Stimulated activated CD4-positive, alpha-beta T cell treated with anti-CD3 and anti-CD28 coated beads, Interleukin-15, amount 100 ng/mL, for 24 hours (primary cell): Measurements from ENCODE around the gene CLIC4.
"Not testable (repeated sequence)": the region's sequence is repeated elsewhere in the genome, so short reads cannot be mapped to it uniquely, and the experiment has no call there.

Experiments
- DNase-seq: peaks from one replicate; pipeline ENCODE4 v3.0.0-alpha.2; 2020

CLIC4 gene

DNA sequence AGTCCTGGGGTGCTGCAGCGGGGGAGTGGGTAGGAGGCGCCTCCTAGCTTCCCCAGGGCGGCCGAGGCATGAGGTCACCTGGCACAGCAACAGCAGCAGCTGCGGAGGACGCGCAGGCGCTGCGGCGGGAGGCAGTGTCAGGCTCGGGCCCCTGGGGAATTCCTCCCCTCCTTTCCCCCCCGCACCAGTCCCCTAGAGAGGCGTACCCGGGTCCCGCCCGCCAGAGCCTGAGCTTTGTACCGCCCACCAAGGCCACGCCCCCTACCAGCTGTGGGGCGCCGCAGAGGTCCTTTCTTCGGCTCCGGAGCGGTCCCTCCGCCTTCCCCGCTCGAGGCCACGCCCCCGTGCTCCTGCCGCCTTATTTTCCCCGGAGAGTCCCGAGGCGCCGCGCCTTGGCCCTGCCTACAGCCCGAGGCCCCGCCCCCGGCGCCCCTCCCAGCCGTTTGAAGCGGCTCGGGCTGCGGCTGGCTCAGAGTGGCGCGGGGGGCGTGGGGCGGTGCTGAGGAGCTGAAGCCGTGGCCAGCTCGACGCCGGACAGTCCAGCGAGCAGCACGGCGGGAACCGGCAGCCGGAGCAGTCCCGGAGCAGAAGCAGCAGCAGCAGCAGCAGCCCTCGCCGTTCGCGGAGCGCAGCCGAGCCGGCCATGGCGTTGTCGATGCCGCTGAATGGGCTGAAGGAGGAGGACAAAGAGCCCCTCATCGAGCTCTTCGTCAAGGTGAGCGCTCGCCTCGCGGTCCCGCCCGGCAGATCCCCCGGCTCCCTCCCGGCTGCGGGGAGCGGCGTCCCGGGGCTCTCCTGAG, at the start of gene CLIC4:
Gene CLIC4 (plus strand): TSS at position 537 of the 800 bp plus-strand sequence. CDS start 107 bp downstream, at position 644.
- DNase-seq, result peak; percentile 100

DNA sequence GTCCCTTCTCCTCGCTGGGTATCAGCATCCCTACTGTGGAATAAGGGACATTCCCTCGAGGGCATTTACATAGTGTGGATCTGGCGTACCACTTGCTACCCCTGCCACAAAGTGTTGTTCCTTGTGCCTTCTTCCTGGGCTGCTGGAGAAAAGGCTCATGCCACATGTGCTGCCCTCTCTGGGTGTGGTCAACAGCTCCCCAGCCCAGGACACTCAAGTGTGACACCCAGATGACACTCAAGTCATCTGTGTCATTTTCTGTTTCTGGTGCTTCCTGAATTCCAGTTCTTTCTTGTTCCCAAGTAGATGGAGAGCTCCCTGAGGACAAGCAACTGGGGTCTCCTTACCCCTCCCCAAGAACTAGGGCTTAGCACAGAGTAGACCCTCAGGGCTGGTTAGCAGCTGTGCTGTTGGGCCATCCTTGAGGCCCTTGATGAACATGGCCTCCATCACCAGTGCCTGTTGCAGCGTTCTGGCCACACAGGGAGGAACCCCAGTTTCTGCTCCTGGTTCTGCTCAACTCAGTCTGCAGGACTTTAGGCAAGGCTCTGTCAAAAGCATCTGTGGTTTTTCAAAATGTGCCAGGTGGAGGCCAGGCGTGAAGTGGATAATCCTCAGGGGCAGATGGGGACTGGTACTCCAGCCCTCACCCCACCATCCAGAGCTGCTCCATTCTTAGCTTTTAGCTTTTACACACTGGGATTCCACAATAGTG, 49.0 kb upstream of the CLIC4 start:
- DNase-seq, result no peak

DNA sequence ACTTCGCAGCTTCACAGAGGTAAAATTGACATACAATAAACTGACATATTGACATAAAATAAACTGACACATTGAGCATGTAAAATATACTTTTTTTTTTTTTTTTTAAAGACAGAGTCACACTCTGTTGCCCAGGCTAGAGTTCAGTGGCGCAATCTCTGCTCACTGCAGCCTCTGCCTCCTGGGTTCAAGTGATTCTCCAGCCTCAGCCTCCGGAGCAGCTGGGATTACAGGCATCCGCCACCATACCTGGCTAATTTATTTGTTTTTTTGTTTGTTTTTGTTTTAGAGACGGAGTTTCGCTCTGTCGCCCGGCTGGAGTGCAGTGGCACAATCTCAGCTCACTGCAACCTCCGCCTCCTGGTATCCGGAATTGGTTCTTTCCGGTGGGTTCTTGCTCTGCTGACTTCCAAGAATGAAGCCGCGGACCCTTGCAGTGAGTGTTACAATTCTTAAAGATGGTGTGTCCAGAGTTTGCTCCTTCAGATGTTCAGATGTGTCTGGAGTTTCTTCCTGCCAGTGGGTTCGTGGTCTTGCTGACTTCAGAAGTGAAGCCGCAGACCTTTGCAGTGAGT, 48.4 kb upstream of the CLIC4 start:
- DNase-seq, result no peak

DNA sequence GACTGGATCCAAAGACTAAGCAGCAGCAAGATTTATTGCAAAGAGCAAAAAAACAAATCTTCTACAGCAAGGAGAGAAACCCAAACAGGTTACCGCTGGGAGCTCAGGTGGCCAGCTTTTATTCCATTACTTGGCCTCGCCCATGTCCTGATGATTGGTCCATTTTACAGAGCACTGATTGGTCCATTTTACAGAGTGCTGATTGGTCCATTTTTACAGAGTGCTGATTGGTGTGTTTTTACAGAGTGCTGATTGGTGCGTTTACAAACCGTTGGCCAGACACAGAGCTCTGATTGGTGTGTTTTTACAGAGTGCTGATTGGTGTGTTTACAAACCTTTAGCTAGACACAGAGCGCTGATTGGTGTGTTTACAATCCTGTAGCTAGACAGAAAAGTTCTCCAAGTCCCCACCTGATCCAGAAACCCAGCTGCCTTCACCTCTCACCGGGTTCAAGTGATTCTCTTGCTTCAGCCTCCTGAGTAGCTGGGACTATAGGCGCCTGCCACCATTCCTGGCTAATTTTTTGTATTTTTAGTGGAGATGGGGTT, 47.7 kb upstream of the CLIC4 start:
- not testable (repeated sequence) for DNase-seq

DNA sequence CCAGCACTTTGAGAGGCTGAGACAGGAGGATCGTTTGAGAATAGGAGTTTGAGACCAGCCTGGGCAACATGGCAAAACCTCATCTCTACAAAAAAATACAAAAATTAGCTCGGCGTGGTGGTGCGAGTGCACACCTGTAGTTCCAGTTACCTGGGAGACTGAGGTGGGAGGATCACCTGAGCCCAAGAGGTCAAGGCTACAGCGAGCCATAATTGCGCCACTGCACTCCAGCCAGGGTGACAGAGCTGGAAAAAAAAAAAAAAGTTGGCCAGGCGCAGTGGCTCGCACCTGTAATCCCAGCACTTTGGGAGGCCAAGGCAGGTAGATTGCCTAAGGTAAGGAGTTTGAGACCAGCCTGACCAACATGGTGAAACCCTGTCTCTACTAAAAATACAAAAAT, 46.9 kb upstream of the CLIC4 start:
- not testable (repeated sequence) for DNase-seq

DNA sequence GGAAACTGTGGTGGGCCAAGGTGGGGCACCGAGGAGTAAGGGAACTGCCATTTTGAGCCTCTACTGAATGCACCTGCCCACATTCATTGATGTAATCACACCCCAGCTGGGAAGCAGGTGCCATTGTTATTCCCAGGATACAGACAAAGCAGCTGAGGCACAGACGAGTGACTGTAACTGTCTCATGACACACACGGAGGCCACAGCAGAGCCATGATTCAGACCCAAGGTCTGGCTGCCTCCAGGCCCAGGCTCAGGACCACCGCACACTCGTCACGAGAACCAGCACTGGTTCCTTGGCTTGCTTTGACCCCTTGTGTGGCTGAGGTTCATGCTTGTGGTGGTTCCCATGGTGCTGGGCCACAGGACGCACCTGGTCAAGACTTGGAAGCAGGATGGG, 45.6 kb upstream of the CLIC4 start:
- no peak for DNase-seq

DNA sequence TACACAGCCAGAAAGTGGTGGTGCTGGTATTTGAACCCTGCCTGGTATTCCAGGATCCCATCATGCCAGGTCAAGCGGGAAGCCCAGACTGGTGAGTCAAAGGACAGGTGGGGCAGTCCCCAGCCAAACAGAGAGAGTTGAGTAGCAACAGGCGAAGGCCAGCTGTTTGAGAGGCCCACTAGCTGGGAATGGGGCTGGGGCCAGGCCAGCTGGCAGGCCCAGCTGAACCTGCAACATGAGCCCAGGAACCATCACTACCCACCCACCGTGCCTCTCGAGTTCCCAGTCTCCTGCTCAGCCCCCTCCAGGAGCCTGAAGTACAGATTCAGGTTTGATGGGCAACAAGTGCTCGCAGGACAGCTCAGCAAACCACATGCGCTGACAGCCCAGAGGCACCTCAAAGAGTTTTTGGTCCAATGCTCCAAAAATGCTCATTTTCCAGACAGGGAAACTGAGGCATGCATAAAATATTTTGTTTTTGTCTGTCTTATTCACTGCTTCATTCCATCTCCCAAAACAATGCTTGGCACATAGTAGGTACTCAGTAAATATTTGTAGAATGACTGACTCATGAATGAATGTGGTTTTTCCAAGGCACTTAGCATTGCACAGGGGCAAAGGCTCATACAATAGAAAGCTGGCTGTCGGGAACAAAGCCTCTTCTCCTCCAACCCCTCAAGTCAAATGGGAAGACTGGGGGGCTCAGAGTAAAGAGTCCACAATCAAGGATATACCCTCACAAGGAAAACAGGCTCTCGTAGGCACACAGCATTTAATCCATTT, 42.5 kb upstream of the CLIC4 start:
- DNase-seq, result no peak

DNA sequence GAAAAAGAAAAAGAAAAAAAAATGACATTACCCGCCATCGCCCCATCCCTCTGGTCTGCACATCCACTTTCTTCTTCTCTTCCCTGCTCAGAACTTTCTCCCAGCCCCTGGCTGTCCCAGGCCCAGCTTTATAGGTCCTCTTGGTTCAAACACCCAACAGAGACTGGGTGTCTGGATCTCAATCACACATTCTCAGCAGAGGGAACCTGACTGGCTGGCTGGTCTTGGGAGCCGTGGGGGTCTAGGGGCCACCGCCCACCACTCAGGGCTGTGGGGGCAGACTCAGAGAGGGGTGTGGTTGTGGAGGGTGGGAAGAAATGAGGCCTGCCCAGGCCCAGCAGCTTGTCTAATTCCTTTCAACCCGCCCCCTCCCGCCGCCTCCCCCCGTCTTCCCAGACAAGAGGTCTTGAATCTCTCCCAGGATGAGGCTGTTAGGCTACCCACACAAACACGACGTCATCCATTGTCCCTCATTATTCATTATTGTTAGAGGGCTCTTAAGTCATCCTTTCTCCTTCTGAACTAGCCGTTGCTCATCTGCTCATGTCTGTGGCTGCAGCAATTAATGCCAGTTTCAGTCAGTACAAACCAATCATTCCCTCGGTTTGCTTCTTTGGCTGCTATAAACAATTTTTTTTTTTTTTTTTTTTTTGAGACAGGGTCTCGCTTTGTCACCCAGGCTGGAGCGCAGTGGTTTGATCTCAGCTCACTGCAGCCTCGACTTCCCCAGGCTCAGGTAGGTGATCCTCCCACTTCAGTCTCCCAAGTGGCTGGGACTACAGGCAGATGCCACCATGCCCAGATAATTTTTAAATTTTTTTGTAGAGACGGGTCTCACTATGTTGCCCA, 40.6 kb upstream of the CLIC4 start:
- DNase-seq, result no peak

DNA sequence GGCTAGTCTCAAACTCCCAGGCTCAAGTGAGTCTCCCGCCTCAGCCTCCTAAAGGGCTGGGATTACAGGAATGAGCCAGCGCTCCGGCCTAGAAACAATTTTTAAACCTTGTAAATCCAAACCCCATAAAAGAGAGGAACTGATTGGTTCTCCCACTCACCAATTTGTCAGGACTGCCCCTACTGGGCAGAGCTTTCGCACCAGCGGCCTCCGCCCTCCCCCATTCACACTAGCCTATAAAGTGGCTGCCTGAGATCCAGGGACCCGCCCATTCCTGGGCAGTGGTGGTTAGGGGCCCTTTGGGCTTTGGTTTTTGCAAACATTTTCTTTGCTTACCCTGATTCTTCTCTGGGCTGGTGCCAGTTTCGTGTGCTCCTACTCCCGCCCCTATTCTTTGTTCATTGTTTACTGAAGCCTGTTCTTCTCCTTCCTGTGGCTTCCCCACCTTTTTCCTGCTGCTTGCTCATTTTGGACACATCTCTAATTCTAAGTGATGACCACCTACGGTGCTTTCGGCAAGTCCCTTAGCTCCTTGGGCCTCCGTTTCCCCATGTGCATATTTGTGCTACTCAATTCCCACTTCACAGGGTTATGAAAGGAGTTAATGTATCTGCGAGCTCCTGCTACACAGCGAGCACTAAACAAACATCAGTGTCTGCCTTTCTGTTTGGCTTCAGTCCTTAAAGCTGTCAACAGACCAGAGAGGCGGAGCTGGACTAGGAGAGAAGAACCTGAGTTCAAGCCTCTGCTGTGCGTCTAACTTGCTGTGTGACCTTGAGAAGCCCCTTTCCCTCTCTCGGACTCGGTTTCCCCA, 39.8 kb upstream of the CLIC4 start:
- DNase-seq, result peak; percentile 43

DNA sequence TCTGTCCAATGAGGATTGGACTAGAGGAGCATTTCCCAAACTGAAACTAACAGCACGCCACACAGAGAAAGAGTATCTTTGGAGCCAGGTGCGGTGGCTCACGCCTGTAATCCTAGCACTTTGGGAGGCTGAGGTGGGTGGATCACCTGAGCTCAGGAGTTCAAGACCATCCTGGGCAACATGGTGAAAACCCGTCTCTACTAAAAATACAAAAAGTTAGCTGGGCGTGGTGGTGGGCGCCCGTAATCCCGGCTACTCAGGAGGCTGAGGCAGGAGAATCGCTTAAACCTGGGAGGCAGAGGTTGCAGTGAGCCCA, 39.2 kb upstream of the CLIC4 start:
- not testable (repeated sequence) for DNase-seq

DNA sequence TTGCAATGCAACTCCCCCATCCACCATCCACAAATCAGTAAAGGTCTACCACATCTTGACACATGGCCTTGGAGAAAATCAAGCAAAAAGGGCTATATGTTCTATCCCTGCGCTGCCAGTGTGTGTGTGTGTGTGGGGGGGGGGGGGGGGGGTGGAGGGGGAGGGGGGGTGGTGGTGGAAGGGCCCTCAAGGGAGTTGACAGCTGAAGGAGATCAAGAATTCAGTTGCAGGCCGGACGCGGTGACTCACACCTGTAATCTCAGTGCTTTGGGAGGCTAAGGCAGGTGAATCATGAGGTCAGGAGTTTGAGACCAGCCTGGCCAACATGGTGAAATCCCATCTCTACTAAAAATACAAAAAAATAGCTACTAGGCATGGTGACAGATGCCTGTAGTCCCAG, 37.6 kb upstream of the CLIC4 start:
- no peak for DNase-seq

DNA sequence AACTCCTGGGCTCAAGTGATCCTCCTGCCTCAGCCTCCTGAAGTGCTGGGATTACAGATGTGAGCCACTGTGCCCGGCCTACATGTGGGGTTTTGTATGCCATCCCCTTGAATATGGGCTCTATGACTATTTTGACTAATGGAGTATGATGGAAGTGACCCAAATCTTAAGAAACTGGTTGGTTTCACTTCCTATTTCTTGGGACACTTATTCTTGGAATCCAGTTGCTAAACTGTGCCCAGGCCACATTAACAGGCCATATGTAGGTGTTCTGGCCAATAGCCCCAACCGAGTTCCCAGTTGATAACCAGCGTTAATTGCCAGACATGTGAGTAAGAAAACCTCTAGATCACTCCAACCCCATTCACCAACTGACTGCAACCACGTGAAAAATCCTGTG, 36.3 kb upstream of the CLIC4 start:
- no peak for DNase-seq

DNA sequence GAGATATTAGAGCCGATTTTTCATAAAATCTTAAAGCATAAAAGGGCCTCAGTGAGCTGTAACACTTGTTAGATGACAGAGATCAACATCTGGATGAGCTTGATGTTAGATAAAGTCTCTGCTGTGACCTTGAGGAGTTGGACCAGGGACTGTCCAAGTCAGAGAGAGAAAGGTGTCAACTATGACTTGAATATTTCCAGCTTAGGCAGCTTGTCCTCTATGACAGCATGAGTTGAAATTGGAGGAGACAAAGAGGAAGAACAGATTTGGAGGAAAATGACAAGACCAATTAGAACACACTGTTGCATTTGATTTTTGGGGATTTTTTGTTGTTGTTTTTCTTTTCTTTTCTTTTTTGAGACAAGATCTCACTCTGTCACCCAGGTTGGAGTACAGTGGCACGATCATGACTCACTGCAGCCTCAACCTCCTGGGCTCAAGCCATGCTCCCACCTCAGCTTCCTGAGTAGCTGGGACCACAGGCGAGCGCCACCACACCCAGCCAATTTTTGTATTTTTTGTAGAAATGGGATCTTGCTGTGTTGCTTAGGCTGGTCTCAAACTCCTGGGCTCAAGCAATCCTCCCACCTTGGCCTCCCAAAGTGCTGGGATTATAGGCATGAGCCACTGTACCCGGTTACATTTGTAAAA, 35.3 kb upstream of the CLIC4 start:
- no peak for DNase-seq

DNA sequence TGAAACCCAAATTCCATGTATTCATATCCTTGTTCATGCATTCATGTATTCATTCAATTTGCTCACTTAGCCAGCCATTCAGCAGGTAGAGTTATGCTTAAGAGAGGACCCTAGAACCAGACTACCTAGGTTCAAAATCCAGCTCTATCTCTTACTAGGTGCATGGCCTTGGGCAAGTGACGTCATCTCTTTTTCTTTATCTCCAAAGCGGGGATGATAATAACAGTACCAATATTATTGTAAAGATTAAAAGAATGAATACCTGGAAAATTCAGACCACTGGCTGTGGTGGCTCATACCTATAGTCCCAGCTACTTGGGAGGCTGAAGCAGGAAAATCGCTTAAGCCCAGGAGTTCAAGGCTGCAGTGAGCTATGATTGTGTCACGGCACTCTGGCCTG, 33.9 kb upstream of the CLIC4 start:
- no peak for DNase-seq

DNA sequence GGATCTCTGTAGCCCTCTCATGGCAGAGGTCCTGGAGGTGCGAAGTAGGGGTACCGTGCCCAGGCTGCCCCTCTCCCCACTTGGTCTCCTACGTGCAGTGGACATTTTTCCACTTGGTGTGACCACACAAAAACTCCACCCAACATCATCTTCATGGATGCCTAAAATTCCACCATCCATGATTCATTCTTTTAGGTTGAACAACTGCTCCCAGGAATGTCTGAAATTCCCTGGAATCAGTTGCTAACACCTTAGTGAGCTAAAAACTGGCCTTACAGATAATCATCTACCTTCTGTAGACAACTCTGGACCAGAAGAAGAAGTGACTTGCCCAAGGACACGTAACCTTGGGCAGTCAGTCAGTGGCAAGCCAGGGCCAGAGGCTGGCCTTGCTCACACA, 32.1 kb upstream of the CLIC4 start:
- no peak for DNase-seq

DNA sequence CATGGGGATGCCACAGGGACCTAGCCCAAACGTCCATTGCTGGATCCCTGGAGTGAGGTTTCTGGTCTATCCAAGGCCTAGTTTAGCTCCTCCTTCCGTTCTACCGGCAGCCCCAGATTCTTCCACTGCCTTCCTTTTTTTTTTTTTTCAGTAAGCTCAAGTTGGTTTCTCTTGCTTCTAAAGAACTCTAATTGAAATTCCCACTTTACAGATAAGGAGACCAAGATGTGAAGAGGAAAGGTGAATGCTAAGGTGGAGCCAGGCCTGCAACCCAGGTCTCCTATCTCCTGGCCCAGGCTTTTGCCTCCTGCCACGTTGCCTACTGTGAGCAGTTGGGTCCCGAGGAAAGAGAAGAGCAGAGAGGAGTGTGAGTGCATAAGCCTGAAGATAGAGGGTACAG, 31.5 kb upstream of the CLIC4 start:
- no peak for DNase-seq

DNA sequence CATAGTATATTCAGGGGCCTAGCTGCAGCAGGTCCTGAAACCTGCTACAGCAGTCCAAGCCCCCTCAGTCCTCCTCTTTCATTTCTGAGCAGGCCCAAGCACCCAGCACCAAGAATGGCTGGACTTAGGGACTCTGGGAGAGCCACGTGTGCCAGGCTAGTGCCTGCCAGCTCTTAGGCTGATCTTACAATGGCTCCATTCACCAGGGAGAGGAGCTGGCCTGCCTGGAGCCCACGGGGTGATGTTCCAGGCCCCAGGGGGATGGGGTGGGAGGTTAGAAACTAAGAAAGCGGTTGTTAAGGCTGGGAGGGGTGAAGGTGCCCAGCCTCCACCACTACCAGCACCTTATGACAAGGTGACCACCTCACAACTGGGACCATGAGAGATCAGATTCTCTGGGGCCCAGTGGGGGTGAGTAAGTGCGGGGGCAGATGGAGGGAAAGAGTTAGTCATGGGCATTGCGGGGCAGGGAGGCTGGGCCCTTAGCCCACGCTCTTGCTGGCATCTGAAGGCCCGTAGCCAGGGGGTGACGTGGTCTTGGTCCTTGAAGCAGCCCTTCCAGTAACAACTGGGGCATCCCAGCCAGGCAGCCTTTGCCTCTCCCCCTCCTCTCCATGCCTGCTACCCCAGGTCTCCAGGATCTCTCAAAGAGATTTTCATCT, 30.3 kb upstream of the CLIC4 start:
- DNase-seq, result peak; percentile 35

DNA sequence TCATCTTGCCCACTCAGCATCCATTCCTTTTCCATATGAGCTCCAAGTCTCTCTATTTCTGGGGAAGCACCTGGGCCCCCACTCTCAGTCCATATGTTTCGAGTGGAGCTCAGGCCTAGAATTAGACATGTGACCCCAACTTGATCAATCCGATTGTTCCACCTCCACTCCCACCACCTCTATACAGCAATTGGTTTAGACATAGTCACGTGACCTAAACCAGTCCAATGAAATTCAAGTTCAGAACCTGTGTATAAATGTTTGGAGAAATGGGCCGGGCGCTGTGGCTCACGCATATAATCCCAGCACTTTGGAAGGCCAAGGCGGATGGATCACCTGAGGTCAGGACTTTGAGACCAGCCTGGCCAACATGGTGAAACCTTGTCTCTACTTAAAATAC, 29.6 kb upstream of the CLIC4 start:
- no peak for DNase-seq

DNA sequence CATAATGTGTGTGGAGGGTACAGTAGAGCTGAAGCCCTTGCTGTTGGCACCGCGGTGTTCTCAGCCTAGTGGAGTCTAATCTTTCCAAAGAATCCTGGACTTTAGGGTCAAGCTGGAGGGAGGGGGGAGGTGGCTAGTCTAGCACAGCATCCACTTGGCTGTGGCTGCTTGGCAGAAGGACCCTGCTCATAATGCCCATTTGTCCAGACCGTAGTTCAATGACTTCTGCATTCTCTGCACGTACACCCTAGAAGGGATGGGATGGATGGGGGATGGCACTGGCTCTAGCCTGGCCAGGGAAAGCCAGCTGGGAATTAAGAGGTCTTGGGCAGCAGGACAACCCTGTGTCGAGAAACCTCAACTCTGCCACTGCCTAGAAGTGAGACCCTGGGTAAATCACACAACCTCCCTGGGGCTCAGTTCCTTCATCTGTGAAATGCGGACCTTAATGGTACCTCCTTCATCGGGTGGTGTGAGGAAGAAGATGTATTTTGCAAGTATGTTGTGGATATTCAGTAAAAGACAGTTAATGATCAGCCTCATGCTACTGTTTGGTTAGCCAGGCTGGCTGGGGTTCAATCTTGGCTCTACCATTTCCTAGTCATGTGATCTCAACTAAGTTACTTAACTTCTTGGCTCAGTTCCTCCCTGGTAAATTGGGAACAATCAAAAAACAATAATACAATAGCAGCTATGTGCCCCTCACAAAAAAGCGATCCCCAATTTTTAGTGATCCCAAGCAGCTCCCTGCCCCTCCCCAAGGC, 27.2 kb upstream of the CLIC4 start:
- DNase-seq, result no peak
